A549 (cell line): ENCODE results near the gene SDC4.

Experiments
- CBX8 ChIP-seq: fragments of 200-600 bp; sonication (generic); IDR thresholded peaks from 2 replicates; pipeline ENCODE4 v1.6.1; 2016
- CHD2 ChIP-seq: fragments of 150-350 bp; IDR thresholded peaks from 2 replicates; pipeline ENCODE4 v1.6.1; 2014; ENCODE audit warnings: low read length; ENCODE audit not compliant: partially characterized antibody
- HDAC2 ChIP-seq: fragments of 200-600 bp; sonication (generic); IDR thresholded peaks from 2 replicates; pipeline ENCODE4 v1.6.1; 2016
- JUN ChIP-seq, 2 experiments: fragments of >200 bp; sonication (Bioruptor Twin); formaldehyde crosslinking; IDR thresholded peaks; 2 replicates in 1 of 2; 3 replicates in 1 of 2; pipeline ENCODE4 v1.6.1; 2016 to 2017
- POLR2A ChIP-seq: IDR thresholded peaks from 2 replicates; pipeline ENCODE4 v1.6.1; 2012; ENCODE audit warnings: mild to moderate bottlenecking, low read length
- RFX5 ChIP-seq: fragments of 450-650 bp; IDR thresholded peaks from 2 replicates; pipeline ENCODE4 v1.7.1; 2014; ENCODE audit warnings: antibody characterized with exemption, mild to moderate bottlenecking, moderate library complexity
- RNF2 ChIP-seq: fragments of 200-600 bp; sonication (generic); IDR thresholded peaks from 2 replicates; pipeline ENCODE4 v1.6.1; 2016; ENCODE audit warnings: low read depth, mild to moderate bottlenecking, antibody characterized with exemption, moderate library complexity, borderline replicate concordance
- SMC3 ChIP-seq: fragments of >200 bp; sonication (Bioruptor Twin); formaldehyde crosslinking; IDR thresholded peaks from 3 replicates; pipeline ENCODE4 v1.6.1; 2018; ENCODE audit warnings: inconsistent platforms
- ZSCAN20 ChIP-seq: fragments of 250-450 bp; sonication (Bioruptor Pico); IDR thresholded peaks from 2 replicates; pipeline ENCODE4 v1.8.0; 2022; ENCODE audit warnings: mild to moderate bottlenecking, moderate library complexity
- TF ChIP-seq, protein P1 (sequence below): fragments of >200 bp; sonication (Bioruptor Twin); formaldehyde crosslinking; IDR thresholded peaks from 3 replicates; pipeline ENCODE4 v1.5.1; 2016

DNA sequence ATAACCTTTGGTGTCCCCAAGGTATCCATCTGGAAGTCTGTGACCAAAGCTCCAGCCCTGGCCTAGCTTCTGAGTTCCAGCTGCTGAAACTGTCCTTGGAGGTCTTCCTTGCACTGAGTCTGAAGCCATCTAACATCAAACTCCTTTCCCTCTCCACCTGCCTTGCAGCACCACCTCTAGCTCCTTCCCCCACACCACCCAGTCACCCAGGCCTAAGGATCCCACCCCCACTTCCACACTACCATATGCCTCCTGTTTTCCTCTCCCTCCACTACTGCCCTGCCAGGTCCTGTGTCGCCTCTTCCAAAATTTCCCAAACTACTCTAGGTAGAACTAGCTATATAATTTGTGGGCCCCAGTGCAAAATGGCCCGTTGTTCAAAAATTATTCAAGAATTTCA, 29.3 kb downstream of the SDC4 start:
- no peak for TF ChIP-seq JUN (IDR thresholded peaks at IDR 0.05)
- TF ChIP-seq, protein P1, sequence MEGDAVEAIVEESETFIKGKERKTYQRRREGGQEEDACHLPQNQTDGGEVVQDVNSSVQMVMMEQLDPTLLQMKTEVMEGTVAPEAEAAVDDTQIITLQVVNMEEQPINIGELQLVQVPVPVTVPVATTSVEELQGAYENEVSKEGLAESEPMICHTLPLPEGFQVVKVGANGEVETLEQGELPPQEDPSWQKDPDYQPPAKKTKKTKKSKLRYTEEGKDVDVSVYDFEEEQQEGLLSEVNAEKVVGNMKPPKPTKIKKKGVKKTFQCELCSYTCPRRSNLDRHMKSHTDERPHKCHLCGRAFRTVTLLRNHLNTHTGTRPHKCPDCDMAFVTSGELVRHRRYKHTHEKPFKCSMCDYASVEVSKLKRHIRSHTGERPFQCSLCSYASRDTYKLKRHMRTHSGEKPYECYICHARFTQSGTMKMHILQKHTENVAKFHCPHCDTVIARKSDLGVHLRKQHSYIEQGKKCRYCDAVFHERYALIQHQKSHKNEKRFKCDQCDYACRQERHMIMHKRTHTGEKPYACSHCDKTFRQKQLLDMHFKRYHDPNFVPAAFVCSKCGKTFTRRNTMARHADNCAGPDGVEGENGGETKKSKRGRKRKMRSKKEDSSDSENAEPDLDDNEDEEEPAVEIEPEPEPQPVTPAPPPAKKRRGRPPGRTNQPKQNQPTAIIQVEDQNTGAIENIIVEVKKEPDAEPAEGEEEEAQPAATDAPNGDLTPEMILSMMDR = no peak
- TF ChIP-seq RFX5 = no peak
- no peak for TF ChIP-seq SMC3
- TF ChIP-seq CHD2 = no peak
- no peak for TF ChIP-seq CBX8
- TF ChIP-seq ZSCAN20 (CRISPR knock-in tag) = no peak
- TF ChIP-seq POLR2A = no peak
- no peak for TF ChIP-seq HDAC2
- TF ChIP-seq RNF2 = no peak
